ENCODE results near the gene SCMH1.
A peak's percentile ranks its signal among the peaks of the same experiment; 100 is the strongest.
"Not testable (repeated sequence)": the region's sequence is repeated elsewhere in the genome, so short reads cannot be mapped to it uniquely, and the experiment has no call there.

Gene SCMH1

GRCh38 chr1:41246568-41246967 lies 4.5 kb upstream of the SCMH1 start:
- DNase-seq, result no peak

GRCh38 chr1:41245659-41246058 lies 3.6 kb upstream of the SCMH1 start:
- no peak for DNase-seq

GRCh38 chr1:41243079-41243385 lies 926 bp upstream of the SCMH1 start:
- no peak for DNase-seq

GRCh38 chr1:41242342-41243078 lies 404 bp upstream of the SCMH1 start:
- DNase-seq, result peak; percentile 27

GRCh38 chr1:41241354-41241748 lies 755 bp downstream of the SCMH1 start:
- DNase-seq, result no peak

GRCh38 chr1:41240781-41241353 lies 1.2 kb downstream of the SCMH1 start:
- DNase-seq, result no peak

GRCh38 chr1:41239988-41240610 lies 2.0 kb downstream of the SCMH1 start:
- peak; percentile 25 for DNase-seq

- no peak for DNase-seq
Observed at GRCh38 chr1:41238311-41238988, 3.7 kb downstream of the SCMH1 start.

GRCh38 chr1:41236781-41237180 lies 5.3 kb downstream of the SCMH1 start:
- no peak for DNase-seq

- no peak for DNase-seq
Observed at GRCh38 chr1:41235893-41236292, 6.2 kb downstream of the SCMH1 start.

GRCh38 chr1:41233708-41234107 lies 8.4 kb downstream of the SCMH1 start:
- no peak for DNase-seq

GRCh38 chr1:41232305-41232704 lies 9.8 kb downstream of the SCMH1 start:
- no peak for DNase-seq

- no peak for DNase-seq
Observed at GRCh38 chr1:41230656-41231055, 11.4 kb downstream of the SCMH1 start.

GRCh38 chr1:41229219-41229618 lies 12.9 kb downstream of the SCMH1 start:
- DNase-seq, result not testable (repeated sequence)

- DNase-seq, result no peak
Observed at GRCh38 chr1:41226815-41227434, 15.2 kb downstream of the SCMH1 start.

- no peak for DNase-seq
Observed at GRCh38 chr1:41225495-41225894, 16.6 kb downstream of the SCMH1 start.

- no peak for DNase-seq
Observed at GRCh38 chr1:41222496-41222895, 19.6 kb downstream of the SCMH1 start.

- no peak for DNase-seq
Observed at GRCh38 chr1:41221995-41222394, 20.1 kb downstream of the SCMH1 start.

- no peak for DNase-seq
Observed at GRCh38 chr1:41218152-41218551, 24.0 kb downstream of the SCMH1 start.

GRCh38 chr1:41217441-41217840 lies 24.7 kb downstream of the SCMH1 start:
- no peak for DNase-seq

- no peak for DNase-seq
Observed at GRCh38 chr1:41215623-41216022, 26.5 kb downstream of the SCMH1 start.

- DNase-seq, result no peak
Observed at GRCh38 chr1:41213341-41213740, 28.8 kb downstream of the SCMH1 start.

- DNase-seq, result not testable (repeated sequence)
Observed at GRCh38 chr1:41211608-41212007, 30.5 kb downstream of the SCMH1 start.

GRCh38 chr1:41207053-41207452 lies 35.1 kb downstream of the SCMH1 start:
- not testable (repeated sequence) for DNase-seq

Data from NCI-H1694 treated with DMSO at 0.1 percent for 48 hours (cell line).